H1 (cell line): ENCODE measurements around the gene MRPL32. TPM values are rescaled to one million over a fixed set of nuclear protein-coding genes. Genes with fewer than 3 reads are reported as not detected.
A peak's percentile ranks its signal among the peaks of the same experiment; 100 is the strongest.

Experiments used
- CTCF ChIA-PET: fragments of 300-600 bp; sonication (Branson Sonifier 250); formaldehyde crosslinking; loops from one replicate; lab custom pipeline; 2021; ENCODE audit not compliant: partially characterized antibody; lab: Charles Lee
- POLR2A ChIA-PET: fragments of 300-600 bp; sonication (Branson Sonifier 250); formaldehyde crosslinking; loops from one replicate; lab custom pipeline; 2021; ENCODE audit warnings: inconsistent platforms; ENCODE audit not compliant: partially characterized antibody; lab: Charles Lee
- DNase-seq, 2 experiments: peaks; one replicate each; pipeline versions ENCODE4 v3.0.0 to v3.0.0-alpha.2; 2010 to 2022; ENCODE audit warnings: low spot score in 2 of 2, low read depth in 1 of 2, mixed read lengths in 1 of 2
- FAIRE-seq: peaks from 2 replicates; lab custom pipeline; 2011; peaks lifted over from hg19 to GRCh38; lab: Jason Lieb, UNC
- H2AFZ ChIP-seq: 2 replicates; pipeline ENCODE4 v1.8.1; 2012; ENCODE audit warnings: low read length, inconsistent platforms
- H2AK5ac ChIP-seq: 2 replicates; pipeline ENCODE4 v1.6.1; 2013; ENCODE audit warnings: low read depth, low read length
- H2BK120ac ChIP-seq: replicated peaks from 2 replicates; pipeline ENCODE3; 2013; ENCODE audit warnings: low read depth, low read length, inconsistent platforms
- H2BK12ac ChIP-seq: 2 replicates; pipeline ENCODE4 v1.6.1; 2013; ENCODE audit warnings: low read depth, low read length
- H2BK15ac ChIP-seq: 2 replicates; pipeline ENCODE4 v1.6.1; 2013; ENCODE audit warnings: low read length
- H2BK20ac ChIP-seq: 2 replicates; pipeline ENCODE4 v1.6.1; 2013; ENCODE audit warnings: low read length
- H2BK5ac ChIP-seq: 2 replicates; pipeline ENCODE4 v1.6.1; 2013; ENCODE audit warnings: low read depth, low read length
- H3K14ac ChIP-seq: 2 replicates; pipeline ENCODE4 v1.6.1; 2013; ENCODE audit warnings: inconsistent platforms; ENCODE audit not compliant: insufficient read length
- H3K18ac ChIP-seq: 2 replicates; pipeline ENCODE4 v1.6.1; 2013; ENCODE audit warnings: low read length; ENCODE audit errors: extremely low read depth
- H3K23ac ChIP-seq: 2 replicates; pipeline ENCODE4 v1.6.1; 2013; ENCODE audit warnings: inconsistent platforms; ENCODE audit not compliant: insufficient read length
- H3K23me2 ChIP-seq: 2 replicates; pipeline ENCODE4 v1.6.1; 2013; ENCODE audit warnings: low read depth, low read length
- H3K27ac ChIP-seq: 2 replicates; pipeline ENCODE4 v1.6.1; 2011; ENCODE audit warnings: low read depth, low read length, inconsistent platforms
- H3K27me3 ChIP-seq, 4 experiments: replicated peaks in 1 of 4; 1 replicate in 1 of 4; 2 replicates in 3 of 4; pipeline versions ENCODE4 v1.6.1 to v1.8.1; 2011 to 2013; ENCODE audit warnings: low read length in 3 of 4, mild to moderate bottlenecking in 3 of 4, inconsistent platforms in 2 of 4, mixed read lengths in 2 of 4, moderate library complexity in 1 of 4; ENCODE audit not compliant: control insufficient read depth in 3 of 4, insufficient read depth in 3 of 4; ENCODE audit errors: extremely low read depth in 1 of 4
- H3K36me3 ChIP-seq, 4 experiments: 2 replicates each; pipeline versions ENCODE4 v1.6.1 to v1.8.1; 2011 to 2013; ENCODE audit warnings: mild to moderate bottlenecking in 4 of 4, low read length in 3 of 4, moderate library complexity in 2 of 4, control low read depth in 1 of 4, inconsistent platforms in 1 of 4; ENCODE audit not compliant: insufficient read depth in 4 of 4, control insufficient read depth in 2 of 4
- H3K4ac ChIP-seq: replicated peaks from 2 replicates; pipeline ENCODE3; 2013; ENCODE audit warnings: low read length, low read depth, mixed read lengths, inconsistent platforms; ENCODE audit not compliant: insufficient read length
- H3K4me1 ChIP-seq, 4 experiments: replicated peaks in 1 of 4; 1 replicate in 1 of 4; 2 replicates in 3 of 4; pipeline versions ENCODE4 v1.6.1 to v1.8.1; 2011 to 2013; ENCODE audit warnings: low read length in 3 of 4, inconsistent platforms in 2 of 4, mixed read lengths in 1 of 4; ENCODE audit not compliant: insufficient read depth in 4 of 4, control insufficient read depth in 3 of 4
- H3K4me2 ChIP-seq, 2 experiments: 2 replicates each; pipeline versions ENCODE4 v1.6.1 to v1.8.1; 2011 to 2013; ENCODE audit warnings: low read depth in 2 of 2, low read length in 2 of 2, control low read depth in 1 of 2, inconsistent platforms in 1 of 2, mild to moderate bottlenecking in 1 of 2; ENCODE audit not compliant: insufficient read depth in 1 of 2
- H3K4me3 ChIP-seq, 4 experiments: fragments of 200-600, 300-600 bp in 1 of 4; sonication (generic), shearing (Covaris generic), sonication (Bioruptor Twin) in 1 of 4; 2 replicates each; pipeline versions ENCODE4 v1.5.1 to v1.8.1; 2011 to 2016; ENCODE audit warnings: low read length in 4 of 4, low read depth in 3 of 4, control low read depth in 2 of 4, inconsistent platforms in 2 of 4, mild to moderate bottlenecking in 2 of 4, mixed read lengths in 1 of 4, moderate library complexity in 1 of 4; ENCODE audit not compliant: insufficient read depth in 2 of 4; ENCODE audit errors: extremely low read depth in 1 of 4
- H3K56ac ChIP-seq: replicated peaks from 2 replicates; pipeline ENCODE3; 2013; ENCODE audit warnings: low read depth, mild to moderate bottlenecking, mixed read lengths, low read length, inconsistent platforms; ENCODE audit not compliant: insufficient read length
- H3K79me1 ChIP-seq: 2 replicates; pipeline ENCODE4 v1.6.1; 2013; ENCODE audit warnings: low read depth, low read length, control low read depth
- H3K79me2 ChIP-seq, 2 experiments: 2 replicates each; pipeline versions ENCODE4 v1.6.1 to v1.8.1; 2012 to 2013; ENCODE audit warnings: low read length in 2 of 2, mild to moderate bottlenecking in 2 of 2, inconsistent platforms in 1 of 2; ENCODE audit not compliant: insufficient read depth in 2 of 2, control insufficient read depth in 1 of 2
- H3K9ac ChIP-seq, 4 experiments: replicated peaks in 1 of 4; 1 replicate in 1 of 4; 2 replicates in 3 of 4; pipeline versions ENCODE4 v1.6.1 to v1.8.1; 2011 to 2013; ENCODE audit warnings: low read depth in 3 of 4, low read length in 3 of 4, control low read depth in 2 of 4, mild to moderate bottlenecking in 2 of 4, moderate library complexity in 2 of 4, inconsistent platforms in 1 of 4; ENCODE audit errors: extremely low read depth in 1 of 4
- H3K9me3 ChIP-seq, 2 experiments: 2 replicates each; pipeline versions ENCODE4 v1.6.1 to v1.8.1; 2012 to 2013; ENCODE audit warnings: mild to moderate bottlenecking in 2 of 2, moderate library complexity in 2 of 2, control low read depth in 1 of 2, inconsistent platforms in 1 of 2, low read depth in 1 of 2, low read length in 1 of 2, mixed read lengths in 1 of 2; ENCODE audit not compliant: insufficient read depth in 2 of 2
- H4K20me1 ChIP-seq, 2 experiments: replicated peaks in 1 of 2; 2 replicates each; pipeline versions ENCODE3 to v1.8.1; 2011 to 2013; ENCODE audit warnings: inconsistent platforms in 2 of 2, low read length in 2 of 2, mild to moderate bottlenecking in 1 of 2; ENCODE audit not compliant: insufficient read depth in 2 of 2, control insufficient read depth in 1 of 2
- H4K5ac ChIP-seq: 2 replicates; pipeline ENCODE4 v1.6.1; 2013; ENCODE audit warnings: low read length, low read depth, mixed read lengths, inconsistent platforms; ENCODE audit not compliant: insufficient read length
- H4K8ac ChIP-seq: 2 replicates; pipeline ENCODE4 v1.8.0; 2013; ENCODE audit warnings: mild to moderate bottlenecking, moderate library complexity, low read length, inconsistent platforms; ENCODE audit not compliant: insufficient read depth; ENCODE audit errors: extremely low read depth
- H4K91ac ChIP-seq: replicated peaks from 2 replicates; pipeline ENCODE3; 2013; ENCODE audit warnings: low read length, mixed read lengths, inconsistent platforms; ENCODE audit not compliant: insufficient read length
- CHD1 ChIP-seq: IDR thresholded peaks from 2 replicates; pipeline ENCODE4 v1.6.1; 2012; ENCODE audit warnings: low read depth, low read length, improper control_type of control experiment
- CREB1 ChIP-seq: IDR thresholded peaks from 2 replicates; pipeline ENCODE4 v1.6.1; 2012; ENCODE audit warnings: inconsistent platforms
- MAFK ChIP-seq: IDR thresholded peaks from 2 replicates; pipeline ENCODE4 v1.6.1; 2012; ENCODE audit warnings: low read depth, mild to moderate bottlenecking, improper control_type of control experiment, low read length
- NRF1 ChIP-seq: IDR thresholded peaks from 2 replicates; pipeline ENCODE4 v1.6.1; 2011; ENCODE audit warnings: mild to moderate bottlenecking, low read depth, low read length, improper control_type of control experiment
- POLR2AphosphoS5 ChIP-seq: IDR thresholded peaks from 2 replicates; pipeline ENCODE4 v1.6.1; 2011; ENCODE audit warnings: low read depth, low read length
- RNF2 ChIP-seq: fragments of 200-900, 300-1000 bp; sonication (generic); IDR thresholded peaks from 2 replicates; pipeline ENCODE4 v1.7.1; 2016; ENCODE audit warnings: borderline replicate concordance, low read depth, mild to moderate bottlenecking, antibody characterized with exemption, low read length; ENCODE audit not compliant: poor library complexity, severe bottlenecking; ENCODE audit errors: missing control alignments
- TAF7 ChIP-seq: optimal IDR thresholded peaks from 2 replicates; pipeline ENCODE3; 2011; ENCODE audit warnings: low read depth, mild to moderate bottlenecking, inconsistent platforms, low read length, moderate library complexity, borderline replicate concordance
- TBP ChIP-seq: IDR thresholded peaks from 2 replicates; pipeline ENCODE4 v1.6.1; 2011; ENCODE audit warnings: low read depth, low read length, improper control_type of control experiment
- WGBS, 2 experiments: shearing (Covaris generic) in 1 of 2; methylation state at CpG; one replicate each; pipeline versions ENCODE4 v1.1.6 to v1.1.7; 2013 to 2015; ENCODE audit warnings: low lambda C conversion rate in 2 of 2, mixed read lengths in 2 of 2, inconsistent platforms in 1 of 2, low coverage in 1 of 2, missing lambda C conversion rate in 1 of 2; ENCODE audit not compliant: insufficient replicate concordance in 2 of 2, insufficient coverage in 1 of 2, insufficient read length in 1 of 2; ENCODE audit errors: extremely low coverage in 1 of 2, missing lambda C conversion rate in 1 of 2; 5-methylcytosine and 5-hydroxymethylcytosine counted together
- polyA plus RNA-seq, 7 experiments: library from polyadenylated mRNA; depleted of rRNA in 3 of 7; stranded (reverse) in 5 of 7; unstranded in 2 of 7; fragments of >200 nt in 5 of 7; fragments of 200-250 nt in 2 of 7; gene quantifications; 1 replicate in 5 of 7; 2 replicates in 1 of 7; 4 replicates in 1 of 7; pipeline versions ENCODE4 v1.2.1 to v1.2.3, GENCODE V29; 2011 to 2013; ENCODE audit warnings: missing spikeins in 2 of 7, mixed read lengths in 2 of 7
- total RNA-seq: library from RNA; stranded (reverse); fragmentation: NEBNext Ultra II Directional; extraction: Animal tissue kit (Norgen Biotek cat#: 25700); gene quantifications from 2 replicates; pipeline ENCODE4 v1.2.1, GENCODE V29; 2021

The MRPL32 gene
- total and polyA plus RNA-seq, 2 of the 8 experiments (the other 6 are each of a cell fraction or from before 2014, with no cell fraction given): 50.9 to 97.2 TPM

- no peak overlapping the region for H2BK120ac ChIP-seq
- DNase-seq: no peak
- no peak overlapping the region for H2AFZ ChIP-seq
- H2BK5ac ChIP-seq: no peak overlapping the region
- POLR2A ChIA-PET: interaction anchor here (1.0 to 13.6 kb wide), 2 partner anchors 10 to 33 kb away, joined by 3 to 112 read pairs; partner anchors contain the start of gene C7orf25
- no peaks in the 10 kb centered on the region for H3K23me2 ChIP-seq
- no peak overlapping the region for H4K5ac ChIP-seq
- H2BK15ac ChIP-seq: no peak overlapping the region
- peaks cover 15 to 58% of the 10 kb centered on the region in 2 experiments for H3K79me2 ChIP-seq
- H3K4me2 ChIP-seq: no peak overlapping the region
- no peak overlapping the region for H3K23ac ChIP-seq
- no peak overlapping the region for H2BK12ac ChIP-seq
- H2BK20ac ChIP-seq: no peak overlapping the region
- TF ChIP-seq CHD1 (no peak), NRF1 (no peak), TBP (no peak), POLR2AphosphoS5 (no peak), TAF7 (no peak), RNF2 (no peak), MAFK (no peak), CREB1 (no peak)
- TF ChIP-seq, all 59 proteins: peak for 0
- Histone ChIP-seq H3K14ac (no peak overlapping the region), H3K18ac (no peak overlapping the region), H4K8ac (no peak overlapping the region), H3K27ac (0 out of 2 replicates have a peak overlapping the region, but pooled peaks have one; percentile 21), H3K27me3 (no peaks in the 10 kb centered on the region), H3K4me1 (0 out of 7 replicates have a peak, but pooled peaks cover 0 to 4% (median 0%) of the 10 kb centered on the region in 4 experiments), H4K91ac (no peak overlapping the region), H3K36me3 (peaks cover 19 to 66% (median 51%) of the 10 kb centered on the region in 4 experiments), H3K56ac (no peak overlapping the region), H4K20me1 (peaks cover 8% of the 10 kb centered on the region in 2 experiments), H3K4me3 (no peak overlapping the region), H3K79me1 (no peaks in the 10 kb centered on the region), H3K9ac (no peak overlapping the region), H3K9me3 (no peaks in the 10 kb centered on the region), H3K4ac (no peak overlapping the region), H2AK5ac (no peak overlapping the region)
- 87% methylated on average over 1 of the region's 1 CpG; no CpG with 5 or more reads in 1 of the 2 experiments for WGBS, 2 experiments
- no peak for FAIRE-seq
- CTCF ChIA-PET: interaction anchor here (1.4 kb wide), 1 partner anchor 15 kb away, joined by 4 read pairs; no protein-coding TSS in a partner anchor
These were observed 6.5 kb upstream of the MRPL32 start for GRCh38 chr7:42925630-42926029.
